ENCODE measurements around the gene ARL4A. TPM values are rescaled to one million over a fixed set of nuclear protein-coding genes. Genes with fewer than 3 reads are reported as not detected.

The ARL4A gene
- total RNA-seq, 1 donor, result 129 TPM

- Histone ChIP-seq H3K27me3 (ENCODE audit: insufficient read depth, low read length) (no peaks in the 10 kb centered on the region), H3K4me3 (ENCODE audit: low read length) (no peak overlapping the region), H3K9me3 (ENCODE audit: low read depth, low read length) (no peaks in the 10 kb centered on the region), H3K4me1 (ENCODE audit: insufficient read depth, low read length) (peaks cover 31% of the 10 kb centered on the region)
These were observed 34.7 kb downstream of the ARL4A start for GRCh38 chr7:12722136-12722535.

GRCh38 chr7:12722636-12723605 lies 35.5 kb downstream of the ARL4A start:
- Histone ChIP-seq H3K4me1 (ENCODE audit: insufficient read depth, low read length) (peaks cover 25% of the 10 kb centered on the region), H3K27me3 (ENCODE audit: insufficient read depth, low read length) (no peaks in the 10 kb centered on the region), H3K4me3 (ENCODE audit: low read length) (no peak overlapping the region), H3K9me3 (ENCODE audit: low read depth, low read length) (no peaks in the 10 kb centered on the region)

- H3K4me3 ChIP-seq (ENCODE audit: low read length), result no peak overlapping the region
- no peaks in the 10 kb centered on the region for H3K27me3 ChIP-seq (ENCODE audit: insufficient read depth, low read length)
- H3K9me3 ChIP-seq (ENCODE audit: low read depth, low read length), result no peaks in the 10 kb centered on the region
- H3K4me1 ChIP-seq (ENCODE audit: insufficient read depth, low read length), result peaks cover under 1% of the 10 kb centered on the region
These were observed 38.3 kb downstream of the ARL4A start for GRCh38 chr7:12725575-12726316.

GRCh38 chr7:12726908-12727307 lies 39.5 kb downstream of the ARL4A start:
- no peaks in the 10 kb centered on the region for H3K27me3 ChIP-seq (ENCODE audit: insufficient read depth, low read length)
- H3K4me3 ChIP-seq (ENCODE audit: low read length), result no peak overlapping the region
- peaks cover 7% of the 10 kb centered on the region for H3K4me1 ChIP-seq (ENCODE audit: insufficient read depth, low read length)
- H3K9me3 ChIP-seq (ENCODE audit: low read depth, low read length), result no peaks in the 10 kb centered on the region

- Histone ChIP-seq H3K27me3 (ENCODE audit: insufficient read depth, low read length) (no peaks in the 10 kb centered on the region), H3K4me3 (ENCODE audit: low read length) (no peak overlapping the region), H3K4me1 (ENCODE audit: insufficient read depth, low read length) (peaks cover 7% of the 10 kb centered on the region), H3K9me3 (ENCODE audit: low read depth, low read length) (no peaks in the 10 kb centered on the region)
These were observed 40.2 kb downstream of the ARL4A start for GRCh38 chr7:12727455-12728191.

- Histone ChIP-seq H3K9me3 (ENCODE audit: low read depth, low read length) (no peaks in the 10 kb centered on the region), H3K4me3 (ENCODE audit: low read length) (no peak overlapping the region), H3K27me3 (ENCODE audit: insufficient read depth, low read length) (no peaks in the 10 kb centered on the region), H3K4me1 (ENCODE audit: insufficient read depth, low read length) (peaks cover 7% of the 10 kb centered on the region)
These were observed 40.7 kb downstream of the ARL4A start for GRCh38 chr7:12728192-12728538.

- Histone ChIP-seq H3K9me3 (ENCODE audit: low read depth, low read length) (no peaks in the 10 kb centered on the region), H3K4me1 (ENCODE audit: insufficient read depth, low read length) (peaks cover 7% of the 10 kb centered on the region), H3K4me3 (ENCODE audit: low read length) (no peak overlapping the region), H3K27me3 (ENCODE audit: insufficient read depth, low read length) (no peaks in the 10 kb centered on the region)
These were observed 41.7 kb downstream of the ARL4A start for GRCh38 chr7:12729112-12729511.

GRCh38 chr7:12730523-12730922 lies 43.1 kb downstream of the ARL4A start:
- Histone ChIP-seq H3K9me3 (ENCODE audit: low read depth, low read length) (no peaks in the 10 kb centered on the region), H3K4me3 (ENCODE audit: low read length) (no peak overlapping the region), H3K4me1 (ENCODE audit: insufficient read depth, low read length) (peaks cover 7% of the 10 kb centered on the region), H3K27me3 (ENCODE audit: insufficient read depth, low read length) (no peaks in the 10 kb centered on the region)

- peaks cover 7% of the 10 kb centered on the region for H3K4me1 ChIP-seq (ENCODE audit: insufficient read depth, low read length)
- no peaks in the 10 kb centered on the region for H3K27me3 ChIP-seq (ENCODE audit: insufficient read depth, low read length)
- no peaks in the 10 kb centered on the region for H3K9me3 ChIP-seq (ENCODE audit: low read depth, low read length)
- no peak overlapping the region for H3K4me3 ChIP-seq (ENCODE audit: low read length)
These were observed 43.8 kb downstream of the ARL4A start for GRCh38 chr7:12731214-12731656.

- Histone ChIP-seq H3K27me3 (ENCODE audit: insufficient read depth, low read length) (no peaks in the 10 kb centered on the region), H3K4me3 (ENCODE audit: low read length) (no peak overlapping the region), H3K9me3 (ENCODE audit: low read depth, low read length) (no peaks in the 10 kb centered on the region), H3K4me1 (ENCODE audit: insufficient read depth, low read length) (peaks cover 7% of the 10 kb centered on the region)
These were observed 44.3 kb downstream of the ARL4A start for GRCh38 chr7:12731775-12732174.

- H3K4me3 ChIP-seq (ENCODE audit: low read length), result no peak overlapping the region
- H3K9me3 ChIP-seq (ENCODE audit: low read depth, low read length), result no peaks in the 10 kb centered on the region
- peaks cover 7% of the 10 kb centered on the region for H3K4me1 ChIP-seq (ENCODE audit: insufficient read depth, low read length)
- no peaks in the 10 kb centered on the region for H3K27me3 ChIP-seq (ENCODE audit: insufficient read depth, low read length)
These were observed 45.0 kb downstream of the ARL4A start for GRCh38 chr7:12732428-12732827.

GRCh38 chr7:12735923-12736322 lies 48.5 kb downstream of the ARL4A start:
- no peaks in the 10 kb centered on the region for H3K9me3 ChIP-seq (ENCODE audit: low read depth, low read length)
- H3K4me1 ChIP-seq (ENCODE audit: insufficient read depth, low read length), result peaks cover 5% of the 10 kb centered on the region
- no peaks in the 10 kb centered on the region for H3K27me3 ChIP-seq (ENCODE audit: insufficient read depth, low read length)
- no peak overlapping the region for H3K4me3 ChIP-seq (ENCODE audit: low read length)

- no peak overlapping the region for H3K4me3 ChIP-seq (ENCODE audit: low read length)
- H3K27me3 ChIP-seq (ENCODE audit: insufficient read depth, low read length), result no peaks in the 10 kb centered on the region
- no peaks in the 10 kb centered on the region for H3K4me1 ChIP-seq (ENCODE audit: insufficient read depth, low read length)
- no peaks in the 10 kb centered on the region for H3K9me3 ChIP-seq (ENCODE audit: low read depth, low read length)
These were observed 49.9 kb downstream of the ARL4A start for GRCh38 chr7:12737373-12737772.

- Histone ChIP-seq H3K27me3 (ENCODE audit: insufficient read depth, low read length) (no peaks in the 10 kb centered on the region), H3K4me1 (ENCODE audit: insufficient read depth, low read length) (no peaks in the 10 kb centered on the region), H3K9me3 (ENCODE audit: low read depth, low read length) (no peaks in the 10 kb centered on the region), H3K4me3 (ENCODE audit: low read length) (no peak overlapping the region)
These were observed 50.4 kb downstream of the ARL4A start for GRCh38 chr7:12737836-12738235.

- no peaks in the 10 kb centered on the region for H3K9me3 ChIP-seq (ENCODE audit: low read depth, low read length)
- no peaks in the 10 kb centered on the region for H3K4me1 ChIP-seq (ENCODE audit: insufficient read depth, low read length)
- H3K4me3 ChIP-seq (ENCODE audit: low read length), result no peak overlapping the region
- H3K27me3 ChIP-seq (ENCODE audit: insufficient read depth, low read length), result no peaks in the 10 kb centered on the region
These were observed 51.2 kb downstream of the ARL4A start for GRCh38 chr7:12738665-12739064.

Data from mononuclear cell (primary cell).